Neural cell (in vitro differentiated cells): ENCODE measurements around the gene DOCK8. TPM values are rescaled to one million over a fixed set of nuclear protein-coding genes. Genes with fewer than 3 reads are reported as not detected.

Experiments used
- H2AFZ ChIP-seq: fragments of 200-600, 300-800 bp; sonication (generic), shearing (Covaris generic); 2 replicates; pipeline ENCODE4 v1.6.0; 2014; ENCODE audit warnings: low read depth, mild to moderate bottlenecking, antibody characterized with exemption, low read length, moderate library complexity
- H3F3A ChIP-seq: fragments of 200-600 bp; shearing (Covaris generic); 2 replicates; pipeline ENCODE4 v1.6.1; 2016; ENCODE audit warnings: mild to moderate bottlenecking, moderate library complexity, mixed read lengths, antibody characterized with exemption, low read length; ENCODE audit not compliant: insufficient read depth, poor library complexity, severe bottlenecking
- H3K27ac ChIP-seq: fragments of 200-600, 300-800 bp; sonication (generic), shearing (Covaris generic); 2 replicates; pipeline ENCODE4 v1.5.1; 2014; ENCODE audit warnings: mild to moderate bottlenecking, low read length, moderate library complexity
- H3K27me3 ChIP-seq: fragments of 300-800, 200-600 bp; sonication (generic), shearing (Covaris generic); 2 replicates; pipeline ENCODE4 v1.6.0; 2014; ENCODE audit warnings: mild to moderate bottlenecking, low read depth, low read length, moderate library complexity; ENCODE audit not compliant: insufficient read depth
- H3K36me3 ChIP-seq: fragments of 300-800, 200-600 bp; sonication (generic), shearing (Covaris generic); 2 replicates; pipeline ENCODE4 v1.5.1; 2014; ENCODE audit warnings: mild to moderate bottlenecking, antibody characterized with exemption, low read length, moderate library complexity; ENCODE audit not compliant: insufficient read depth
- H3K4me2 ChIP-seq: fragments of 300-800, 200-600 bp; sonication (generic), shearing (Covaris generic); 2 replicates; pipeline ENCODE4 v1.6.0; 2014; ENCODE audit warnings: mild to moderate bottlenecking, low read length
- H3K4me3 ChIP-seq: fragments of 300-800, 200-600 bp; sonication (generic), shearing (Covaris generic); 2 replicates; pipeline ENCODE4 v1.5.1; 2014; ENCODE audit warnings: mild to moderate bottlenecking, low read length, moderate library complexity
- H3K79me2 ChIP-seq: fragments of 200-600 bp; shearing (Covaris generic); replicated peaks from 2 replicates; pipeline ENCODE4 v1.6.0; 2014; ENCODE audit warnings: mild to moderate bottlenecking, low read length, moderate library complexity; ENCODE audit not compliant: insufficient read depth
- H3K9ac ChIP-seq: fragments of 300-800, 200-600 bp; sonication (generic), shearing (Covaris generic); 2 replicates; pipeline ENCODE4 v1.6.1; 2016; ENCODE audit warnings: mild to moderate bottlenecking, low read length, mixed read lengths
- H3K9me2 ChIP-seq: fragments of 200-600 bp; shearing (Covaris generic); 2 replicates; pipeline ENCODE4 v1.6.1; 2016; ENCODE audit warnings: mild to moderate bottlenecking, low read length, mixed read lengths; ENCODE audit not compliant: insufficient read depth
- H3K9me3 ChIP-seq: fragments of 200-600, 300-800 bp; sonication (generic), shearing (Covaris generic); 2 replicates; pipeline ENCODE4 v1.6.1; 2016; ENCODE audit warnings: mild to moderate bottlenecking, mixed run types, low read length, moderate library complexity, mixed read lengths
- H4K20me1 ChIP-seq: fragments of 200-600 bp; shearing (Covaris generic); 2 replicates; pipeline ENCODE4 v1.6.1; 2016; ENCODE audit warnings: mild to moderate bottlenecking, mixed run types; ENCODE audit not compliant: insufficient read depth
- CTCF ChIP-seq: fragments of 450-650 bp; IDR thresholded peaks from 2 replicates; pipeline ENCODE4 v1.5.1; 2014; ENCODE audit warnings: antibody characterized with exemption, mild to moderate bottlenecking, moderate library complexity; ENCODE audit not compliant: poor library complexity, severe bottlenecking
- EP300 ChIP-seq: fragments of 450-650 bp; conservative IDR thresholded peaks from 2 replicates; pipeline ENCODE4 v1.6.1; 2014; ENCODE audit warnings: antibody characterized with exemption, mild to moderate bottlenecking, moderate library complexity; ENCODE audit not compliant: poor library complexity, severe bottlenecking
- EZH2 ChIP-seq: fragments of 200-600, 300-800 bp; shearing (Covaris generic), sonication (generic); IDR thresholded peaks from 2 replicates; pipeline ENCODE4 v1.6.1; 2014; ENCODE audit warnings: antibody characterized with exemption, low read length, borderline replicate concordance, mild to moderate bottlenecking; ENCODE audit not compliant: insufficient read depth, poor library complexity, severe bottlenecking
- MXI1 ChIP-seq: fragments of 450-650 bp; conservative IDR thresholded peaks from 2 replicates; pipeline ENCODE4 v1.6.1; 2014; ENCODE audit warnings: antibody characterized with exemption, mild to moderate bottlenecking; ENCODE audit not compliant: poor library complexity, severe bottlenecking
- POLR2AphosphoS5 ChIP-seq: IDR thresholded peaks from 2 replicates; pipeline ENCODE4 v1.6.1; 2012
- RAD21 ChIP-seq: fragments of 450-650 bp; conservative IDR thresholded peaks from 2 replicates; pipeline ENCODE4 v1.6.1; 2014; ENCODE audit warnings: antibody characterized with exemption, mild to moderate bottlenecking, moderate library complexity
- REST ChIP-seq: IDR thresholded peaks from 2 replicates; pipeline ENCODE4 v1.6.1; 2012; ENCODE audit warnings: borderline replicate concordance
- SMC3 ChIP-seq: fragments of 450-650 bp; conservative IDR thresholded peaks from 2 replicates; pipeline ENCODE4 v1.6.1; 2014; ENCODE audit warnings: antibody characterized with exemption, mild to moderate bottlenecking, moderate library complexity; ENCODE audit not compliant: poor library complexity
- TAF1 ChIP-seq: IDR thresholded peaks from 2 replicates; pipeline ENCODE4 v1.6.1; 2012; ENCODE audit warnings: low read depth
- polyA plus RNA-seq: library from polyadenylated mRNA; depleted of rRNA; stranded (reverse); fragments of >200 nt; gene quantifications from 2 replicates; pipeline ENCODE4 v1.2.3, GENCODE V29; 2014

The DOCK8 gene
- polyA plus RNA-seq, 1 donor from 2014 or later = not detected

DNA sequence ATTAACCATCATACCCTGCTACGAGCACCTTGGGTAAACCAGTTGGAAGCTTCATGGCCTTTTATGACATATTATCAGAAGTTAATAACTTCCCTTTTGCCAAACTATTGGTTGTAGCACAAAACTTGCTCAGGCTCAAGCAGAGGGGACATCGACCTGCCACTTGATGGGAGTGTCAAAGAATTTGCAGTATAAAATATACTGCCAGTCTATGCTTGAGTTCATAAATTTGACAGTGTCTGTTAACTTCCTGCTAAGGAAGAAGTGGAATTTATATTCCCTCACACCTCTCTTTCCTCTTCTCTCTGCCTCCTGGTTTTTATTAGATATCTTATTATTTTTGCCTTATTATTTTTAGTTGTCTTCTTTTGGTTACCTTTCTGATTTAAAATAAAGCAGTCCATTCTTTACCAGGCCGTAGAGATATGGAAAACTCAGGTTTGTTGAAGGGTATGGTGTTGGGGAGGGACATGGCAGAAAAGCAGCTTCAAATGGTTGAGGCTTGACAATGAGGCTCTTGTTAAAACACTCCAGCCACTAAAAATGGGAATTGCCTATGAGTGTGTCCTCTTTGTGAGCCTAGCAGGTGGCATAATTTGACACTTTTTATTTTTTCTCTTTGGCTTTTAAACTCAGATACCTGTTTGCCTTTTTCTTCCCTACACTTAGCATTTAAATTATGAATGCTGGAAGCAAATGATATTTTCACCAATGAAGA lies 298.0 kb downstream of the DOCK8 start:
- TF ChIP-seq SMC3 (no peak), EP300 (no peak), POLR2AphosphoS5 (no peak), RAD21 (no peak), EZH2 (no peak), TAF1 (no peak), CTCF (no peak), MXI1 (no peak), REST (no peak)
- Histone ChIP-seq H2AFZ (no peak overlapping the region), H3K36me3 (no peaks in the 10 kb centered on the region), H3F3A (no peaks in the 10 kb centered on the region), H3K4me2 (no peak overlapping the region), H4K20me1 (no peaks in the 10 kb centered on the region), H3K27me3 (no peaks in the 10 kb centered on the region), H3K9me3 (no peaks in the 10 kb centered on the region), H3K4me3 (no peak overlapping the region), H3K27ac (no peak overlapping the region), H3K79me2 (no peaks in the 10 kb centered on the region), H3K9me2 (no peaks in the 10 kb centered on the region), H3K9ac (no peak overlapping the region)

Other genes with a start within 250 kb of the DOCK8 start
- gene WASHC1, start 185.4 kb upstream of the DOCK8 start, polyA plus RNA-seq = 14.8 and 15.2 TPM in 2 replicates
- gene FOXD4, start 96.4 kb upstream of the DOCK8 start, polyA plus RNA-seq = 2.3 and 2.5 TPM in 2 replicates
- 74.9 and 92.2 TPM in 2 replicates for gene ZNG1A, start 35.8 kb upstream of the DOCK8 start, polyA plus RNA-seq